Astrocyte of the spinal cord (primary cell): ENCODE results near the gene NRDE2.

Experiments
- DNase-seq: peaks from one replicate; pipeline ENCODE4 v3.0.0; 2011; ENCODE audit warnings: low read depth, low spot score
- H3K4me3 ChIP-seq: 2 replicates; pipeline ENCODE4 v1.5.1; 2011; ENCODE audit warnings: low read depth, mild to moderate bottlenecking, low read length, moderate library complexity
- in situ Hi-C: cut with HindIII; loops from 2 replicates; pipeline ENCODE4 v1.10.0; 2017; ENCODE audit warnings: low sequenced_read_pairs
- TF ChIP-seq, protein P1 (sequence below): IDR thresholded peaks from 2 replicates; pipeline ENCODE4 v1.5.1; 2012; ENCODE audit warnings: low read depth, mild to moderate bottlenecking, low read length, inconsistent platforms

The NRDE2 gene, protein sequence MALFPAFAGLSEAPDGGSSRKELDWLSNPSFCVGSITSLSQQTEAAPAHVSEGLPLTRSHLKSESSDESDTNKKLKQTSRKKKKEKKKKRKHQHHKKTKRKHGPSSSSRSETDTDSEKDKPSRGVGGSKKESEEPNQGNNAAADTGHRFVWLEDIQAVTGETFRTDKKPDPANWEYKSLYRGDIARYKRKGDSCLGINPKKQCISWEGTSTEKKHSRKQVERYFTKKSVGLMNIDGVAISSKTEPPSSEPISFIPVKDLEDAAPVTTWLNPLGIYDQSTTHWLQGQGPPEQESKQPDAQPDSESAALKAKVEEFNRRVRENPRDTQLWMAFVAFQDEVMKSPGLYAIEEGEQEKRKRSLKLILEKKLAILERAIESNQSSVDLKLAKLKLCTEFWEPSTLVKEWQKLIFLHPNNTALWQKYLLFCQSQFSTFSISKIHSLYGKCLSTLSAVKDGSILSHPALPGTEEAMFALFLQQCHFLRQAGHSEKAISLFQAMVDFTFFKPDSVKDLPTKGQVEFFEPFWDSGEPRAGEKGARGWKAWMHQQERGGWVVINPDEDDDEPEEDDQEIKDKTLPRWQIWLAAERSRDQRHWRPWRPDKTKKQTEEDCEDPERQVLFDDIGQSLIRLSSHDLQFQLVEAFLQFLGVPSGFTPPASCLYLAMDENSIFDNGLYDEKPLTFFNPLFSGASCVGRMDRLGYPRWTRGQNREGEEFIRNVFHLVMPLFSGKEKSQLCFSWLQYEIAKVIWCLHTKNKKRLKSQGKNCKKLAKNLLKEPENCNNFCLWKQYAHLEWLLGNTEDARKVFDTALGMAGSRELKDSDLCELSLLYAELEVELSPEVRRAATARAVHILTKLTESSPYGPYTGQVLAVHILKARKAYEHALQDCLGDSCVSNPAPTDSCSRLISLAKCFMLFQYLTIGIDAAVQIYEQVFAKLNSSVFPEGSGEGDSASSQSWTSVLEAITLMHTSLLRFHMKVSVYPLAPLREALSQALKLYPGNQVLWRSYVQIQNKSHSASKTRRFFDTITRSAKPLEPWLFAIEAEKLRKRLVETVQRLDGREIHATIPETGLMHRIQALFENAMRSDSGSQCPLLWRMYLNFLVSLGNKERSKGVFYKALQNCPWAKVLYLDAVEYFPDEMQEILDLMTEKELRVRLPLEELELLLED

GRCh38 chr14:90331497-90332270 lies at the start of gene NRDE2:
Gene NRDE2, minus strand, starts transcription at chr14:90331941. Its CDS starts 37 bp downstream, at chr14:90331904.
- peak within 1 kb of the TSS; percentile 58 for H3K4me3 ChIP-seq
- TF ChIP-seq, protein P1, sequence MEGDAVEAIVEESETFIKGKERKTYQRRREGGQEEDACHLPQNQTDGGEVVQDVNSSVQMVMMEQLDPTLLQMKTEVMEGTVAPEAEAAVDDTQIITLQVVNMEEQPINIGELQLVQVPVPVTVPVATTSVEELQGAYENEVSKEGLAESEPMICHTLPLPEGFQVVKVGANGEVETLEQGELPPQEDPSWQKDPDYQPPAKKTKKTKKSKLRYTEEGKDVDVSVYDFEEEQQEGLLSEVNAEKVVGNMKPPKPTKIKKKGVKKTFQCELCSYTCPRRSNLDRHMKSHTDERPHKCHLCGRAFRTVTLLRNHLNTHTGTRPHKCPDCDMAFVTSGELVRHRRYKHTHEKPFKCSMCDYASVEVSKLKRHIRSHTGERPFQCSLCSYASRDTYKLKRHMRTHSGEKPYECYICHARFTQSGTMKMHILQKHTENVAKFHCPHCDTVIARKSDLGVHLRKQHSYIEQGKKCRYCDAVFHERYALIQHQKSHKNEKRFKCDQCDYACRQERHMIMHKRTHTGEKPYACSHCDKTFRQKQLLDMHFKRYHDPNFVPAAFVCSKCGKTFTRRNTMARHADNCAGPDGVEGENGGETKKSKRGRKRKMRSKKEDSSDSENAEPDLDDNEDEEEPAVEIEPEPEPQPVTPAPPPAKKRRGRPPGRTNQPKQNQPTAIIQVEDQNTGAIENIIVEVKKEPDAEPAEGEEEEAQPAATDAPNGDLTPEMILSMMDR = no peak
- in situ Hi-C loops = no loop called here
- DNase-seq = peak; percentile 98

- in situ Hi-C loops = no loop called here
- TF ChIP-seq, protein P1 = no peak
- no peak for DNase-seq
- no peak overlapping the region for H3K4me3 ChIP-seq
These were observed 49.5 kb upstream of the NRDE2 start for GRCh38 chr14:90381011-90381786.

GRCh38 chr14:90379106-90379505 lies 47.4 kb upstream of the NRDE2 start:
- in situ Hi-C loops = no loop called here
- no peak overlapping the region for H3K4me3 ChIP-seq
- no peak for DNase-seq
- TF ChIP-seq, protein P1 = no peak

- no peak overlapping the region for H3K4me3 ChIP-seq
- in situ Hi-C loops = no loop called here
- no peak for DNase-seq
- TF ChIP-seq, protein P1 = no peak
These were observed 46.5 kb upstream of the NRDE2 start for GRCh38 chr14:90378249-90378648.

GRCh38 chr14:90375934-90376333 lies 44.2 kb upstream of the NRDE2 start:
- in situ Hi-C loops = no loop called here
- no peak overlapping the region for H3K4me3 ChIP-seq
- DNase-seq = no peak
- TF ChIP-seq, protein P1 = no peak
